GM18909 (cell line): ENCODE data around the gene ZBED1.
A peak's percentile ranks its signal among the peaks of the same experiment; 100 is the strongest.
"Not testable (repeated sequence)": the region's sequence is repeated elsewhere in the genome, so short reads cannot be mapped to it uniquely, and the experiment has no call there.

Source experiments
- ATAC-seq: cut with Tn5 transposase; IDR thresholded peaks from one replicate; pipeline ENCODE4 v1.9.1; 2021; ENCODE audit warnings: mild to moderate bottlenecking; ENCODE audit not compliant: unreplicated experiment, poor library complexity

ZBED1 gene

GRCh38 chrX:2500091-2500802 lies 529 bp downstream of the ZBED1 start:
- ATAC-seq: peak; percentile 50

- no peak for ATAC-seq
These were observed 1.3 kb downstream of the ZBED1 start for GRCh38 chrX:2499507-2499906.

- ATAC-seq: no peak
These were observed 1.9 kb downstream of the ZBED1 start for GRCh38 chrX:2498781-2499302.

GRCh38 chrX:2497961-2498780 lies 2.6 kb downstream of the ZBED1 start:
- no peak for ATAC-seq

- no peak for ATAC-seq
These were observed 5.2 kb downstream of the ZBED1 start for GRCh38 chrX:2495595-2495994.

- ATAC-seq: no peak
These were observed 8.1 kb downstream of the ZBED1 start for GRCh38 chrX:2492531-2493218.

- ATAC-seq: no peak
These were observed 10.1 kb downstream of the ZBED1 start for GRCh38 chrX:2490634-2491033.

GRCh38 chrX:2489446-2490445 lies 11.0 kb downstream of the ZBED1 start:
- ATAC-seq: no peak

- ATAC-seq: no peak
These were observed 12.0 kb downstream of the ZBED1 start for GRCh38 chrX:2488621-2489285.

- no peak for ATAC-seq
These were observed 13.4 kb downstream of the ZBED1 start for GRCh38 chrX:2487366-2487765.

GRCh38 chrX:2486476-2487133 lies 14.2 kb downstream of the ZBED1 start:
- no peak for ATAC-seq

GRCh38 chrX:2485789-2486345 lies 14.9 kb downstream of the ZBED1 start:
- ATAC-seq: no peak

GRCh38 chrX:2484721-2485648 lies 15.8 kb downstream of the ZBED1 start:
- ATAC-seq: no peak

- ATAC-seq: no peak
These were observed 16.5 kb downstream of the ZBED1 start for GRCh38 chrX:2484256-2484655.

GRCh38 chrX:2483398-2484060 lies 17.2 kb downstream of the ZBED1 start:
- ATAC-seq: no peak

- ATAC-seq: not testable (repeated sequence)
These were observed 19.2 kb downstream of the ZBED1 start for GRCh38 chrX:2481597-2481996.

GRCh38 chrX:2479982-2480381 lies 20.8 kb downstream of the ZBED1 start:
- ATAC-seq: not testable (repeated sequence)
